LoVo (cell line): ENCODE results near the gene ATG10.
"Not testable (repeated sequence)": the region's sequence is repeated elsewhere in the genome, so short reads cannot be mapped to it uniquely, and the experiment has no call there.

Experiments
- DNase-seq: peaks from one replicate; pipeline ENCODE4 v3.0.0-alpha.2; 2016; ENCODE audit warnings: low spot score

The ATG10 gene

DNA sequence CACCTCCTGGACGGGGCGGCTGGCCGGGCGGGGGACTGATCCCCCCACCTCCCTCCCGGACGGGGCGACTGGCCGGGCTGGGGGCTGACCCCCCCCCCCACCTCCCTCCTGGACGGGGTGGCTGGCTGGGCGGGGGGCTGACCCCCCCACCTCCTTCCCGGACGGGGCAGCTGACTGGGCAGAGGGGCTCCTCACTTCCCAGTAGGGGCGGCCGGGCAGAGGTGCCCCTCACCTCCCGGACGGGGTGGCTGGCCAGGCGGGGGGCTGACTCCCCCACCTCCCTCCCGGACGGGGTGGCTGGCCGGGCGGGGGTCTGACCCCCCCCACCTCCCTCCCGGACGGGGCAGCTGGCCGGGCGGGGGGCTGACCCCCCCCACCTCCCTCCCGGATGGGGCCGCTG lies 11.3 kb downstream of the ATG10 start:
- not testable (repeated sequence) for DNase-seq

DNA sequence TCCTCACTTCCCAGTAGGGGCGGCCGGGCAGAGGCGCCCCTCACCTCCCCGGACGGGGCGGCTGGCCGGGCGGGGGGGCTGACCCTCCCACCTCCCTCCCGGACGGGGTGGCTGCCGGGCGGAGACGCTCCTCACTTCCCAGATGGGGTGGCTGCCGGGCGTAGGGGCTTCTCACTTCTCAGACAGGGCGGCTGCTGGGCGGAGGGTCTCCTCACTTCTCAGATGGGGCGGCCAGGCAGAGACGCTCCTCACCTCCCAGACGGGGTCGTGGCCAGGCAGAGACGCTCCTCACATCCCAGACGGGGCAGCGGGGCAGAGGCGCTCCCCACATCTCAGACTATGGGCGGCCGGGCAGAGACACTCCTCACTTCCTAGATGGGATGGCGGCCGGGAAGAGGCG lies 11.7 kb downstream of the ATG10 start:
- not testable (repeated sequence) for DNase-seq

DNA sequence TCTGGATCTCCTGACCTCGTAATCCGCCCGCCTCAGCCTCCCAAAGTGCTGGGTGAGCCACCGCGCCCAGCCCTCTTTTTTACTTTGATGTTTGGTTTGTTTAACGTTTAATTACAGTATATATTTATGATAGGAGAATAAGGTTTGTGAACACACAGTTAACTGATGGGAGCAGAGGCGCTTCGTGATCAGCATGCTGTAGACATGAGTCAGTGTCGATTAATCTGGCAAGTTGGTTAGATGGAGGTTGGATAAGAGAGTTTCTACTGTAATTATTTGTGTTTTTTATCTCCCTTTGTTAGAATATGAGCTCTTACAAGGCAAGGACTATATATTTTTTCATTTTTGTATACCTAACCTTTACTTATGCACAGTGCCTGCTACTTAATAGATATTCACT lies 14.3 kb downstream of the ATG10 start:
- no peak for DNase-seq

DNA sequence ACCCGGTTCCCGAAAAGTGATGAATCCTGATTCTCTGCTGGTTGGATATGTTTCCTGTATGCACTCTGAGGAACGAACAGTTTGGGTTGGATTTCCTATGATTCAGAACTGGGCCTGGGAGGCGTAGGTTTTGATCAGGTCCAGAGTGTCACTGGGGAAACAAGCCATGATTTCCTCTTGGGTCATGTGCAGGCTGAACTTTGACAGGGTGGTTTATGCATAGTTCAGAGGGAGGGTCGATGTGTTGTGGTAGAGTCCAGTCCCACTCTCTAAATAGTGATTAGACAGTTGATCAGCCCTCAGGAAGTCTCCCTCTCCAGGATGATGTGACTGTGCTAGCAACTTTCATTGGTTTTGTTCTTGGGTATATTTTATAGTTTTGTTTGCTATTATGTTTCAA lies 17.4 kb downstream of the ATG10 start:
- DNase-seq, result no peak

DNA sequence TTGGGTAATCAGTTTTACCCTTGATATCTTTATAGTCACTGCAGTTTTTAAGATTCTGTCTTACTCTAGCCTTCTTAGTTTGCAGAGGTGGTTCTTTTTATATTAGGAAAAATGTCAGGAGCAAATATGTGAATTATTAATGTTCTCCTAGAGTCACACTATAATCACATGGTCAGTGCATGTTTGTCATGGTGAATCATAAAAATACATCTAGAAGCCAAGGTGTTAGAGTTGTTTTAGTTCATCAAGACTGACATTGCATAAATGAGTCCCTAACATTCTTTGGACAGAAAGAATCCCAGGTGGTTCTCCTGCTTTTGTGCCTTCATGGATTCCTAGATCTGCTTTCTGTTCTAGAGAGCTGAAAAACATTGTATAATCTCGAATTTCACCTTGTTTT lies 22.9 kb downstream of the ATG10 start:
- no peak for DNase-seq

DNA sequence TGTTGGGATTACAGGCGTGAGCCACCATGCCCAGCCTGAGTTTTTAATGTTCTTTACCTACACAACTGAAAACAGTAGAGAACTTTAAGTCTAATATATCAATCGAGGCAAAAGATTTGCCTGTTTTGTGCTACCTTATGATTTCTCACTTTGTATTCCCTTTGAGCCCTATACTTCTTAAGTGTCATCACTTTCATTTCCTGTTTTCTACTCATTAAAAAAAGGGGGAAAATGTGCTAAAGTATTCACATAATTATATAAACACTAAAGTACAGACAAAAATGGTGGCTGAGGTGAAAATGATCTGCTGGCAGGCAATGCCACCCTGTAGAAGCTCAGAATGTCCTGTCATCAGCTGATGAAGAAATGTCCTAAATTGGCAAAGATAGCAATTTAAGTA lies 23.6 kb downstream of the ATG10 start:
- DNase-seq, result no peak

DNA sequence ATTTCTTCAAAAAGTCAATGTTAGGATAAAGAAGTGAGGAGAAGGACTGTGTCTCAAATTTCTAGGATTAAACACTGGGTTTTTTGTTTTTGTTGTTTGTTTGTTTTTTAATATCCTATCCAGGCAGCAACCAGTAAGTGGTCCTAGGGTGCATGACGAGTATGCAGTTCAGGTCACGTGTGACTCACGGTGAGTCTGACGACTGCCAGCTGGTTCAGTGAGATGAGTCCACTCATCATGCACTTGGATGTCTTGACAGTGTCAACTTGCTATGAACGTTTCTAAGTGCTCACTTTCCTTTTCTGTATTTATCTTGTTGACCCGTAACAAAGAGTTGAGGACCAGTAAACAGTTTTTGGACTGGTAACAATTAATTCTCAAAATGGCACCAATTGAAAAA lies 32.7 kb downstream of the ATG10 start:
- no peak for DNase-seq

DNA sequence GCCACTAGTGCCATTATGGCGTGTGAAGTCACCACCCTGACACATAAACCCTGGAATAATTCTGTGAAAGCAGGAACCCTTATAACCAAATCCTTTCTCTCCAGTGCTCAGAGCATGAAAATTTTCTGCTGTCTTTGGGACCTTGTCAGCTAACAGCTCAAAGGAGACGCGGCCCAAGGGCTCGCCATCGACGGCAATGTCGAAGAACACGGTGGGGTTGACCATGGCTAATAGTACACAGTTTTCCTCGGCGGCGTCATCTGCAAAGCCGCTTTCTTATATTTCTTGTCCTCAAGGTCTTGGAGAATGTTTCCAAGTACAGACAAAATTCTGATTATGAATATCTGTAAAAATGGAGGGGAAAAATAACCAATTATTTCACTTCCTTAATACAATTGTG lies 38.0 kb downstream of the ATG10 start:
- not testable (repeated sequence) for DNase-seq

DNA sequence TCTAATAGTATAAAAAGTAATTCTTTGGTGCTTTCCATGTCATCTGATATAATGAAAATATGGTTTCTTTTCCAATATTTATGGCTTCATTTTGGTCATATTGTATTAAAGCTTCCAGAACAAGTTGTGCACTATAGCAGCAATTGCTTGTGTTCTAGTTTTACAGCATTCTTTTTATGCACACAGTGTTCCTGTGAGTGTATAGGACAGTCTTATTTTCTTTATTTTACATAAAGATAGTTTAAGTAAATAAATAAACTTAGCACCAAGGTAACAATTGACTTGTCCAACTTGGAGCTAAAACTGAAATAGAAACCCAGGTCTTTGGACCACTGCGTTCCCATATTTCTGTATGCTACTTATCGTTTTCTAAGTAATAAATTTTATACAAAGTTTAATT lies 38.9 kb downstream of the ATG10 start:
- no peak for DNase-seq

DNA sequence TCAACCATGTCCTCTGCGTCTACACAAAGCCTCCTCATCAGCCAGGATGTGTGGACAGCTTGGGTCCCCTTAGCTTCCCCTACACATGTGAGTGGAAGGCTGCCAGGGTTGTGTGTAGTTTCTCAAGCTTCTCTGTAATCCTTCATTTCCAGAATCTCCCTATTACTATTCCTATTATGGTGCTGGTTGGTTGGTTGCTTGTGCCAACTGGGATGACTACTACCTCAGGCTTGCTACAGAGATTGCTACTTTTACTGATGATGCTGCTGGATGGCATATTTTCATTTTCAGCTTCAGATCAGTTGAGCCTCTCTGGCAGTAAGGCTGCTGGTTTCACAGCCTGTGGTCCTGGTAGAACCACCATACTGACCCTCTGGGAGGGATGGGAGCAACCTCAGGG lies 39.9 kb downstream of the ATG10 start:
- no peak for DNase-seq

DNA sequence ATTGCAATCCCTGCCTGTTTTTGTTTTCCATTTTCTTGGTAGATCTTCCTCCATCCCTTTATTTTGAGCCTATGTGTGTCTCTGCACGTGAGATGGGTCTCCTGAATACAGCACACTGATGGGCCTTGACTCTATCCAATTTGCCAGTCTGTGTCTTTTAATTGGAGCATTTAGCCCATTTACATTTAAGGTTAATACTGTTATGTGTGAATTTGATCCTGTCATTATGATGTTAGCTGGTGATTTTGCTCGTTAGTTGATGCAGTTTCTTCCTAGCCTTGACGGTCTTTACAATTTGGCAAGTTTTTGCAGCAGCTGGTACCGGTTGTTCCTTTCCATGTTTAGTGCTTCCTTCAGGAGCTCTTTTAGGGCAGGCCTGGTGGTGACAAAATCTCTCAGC lies 42.8 kb downstream of the ATG10 start:
- not testable (repeated sequence) for DNase-seq

DNA sequence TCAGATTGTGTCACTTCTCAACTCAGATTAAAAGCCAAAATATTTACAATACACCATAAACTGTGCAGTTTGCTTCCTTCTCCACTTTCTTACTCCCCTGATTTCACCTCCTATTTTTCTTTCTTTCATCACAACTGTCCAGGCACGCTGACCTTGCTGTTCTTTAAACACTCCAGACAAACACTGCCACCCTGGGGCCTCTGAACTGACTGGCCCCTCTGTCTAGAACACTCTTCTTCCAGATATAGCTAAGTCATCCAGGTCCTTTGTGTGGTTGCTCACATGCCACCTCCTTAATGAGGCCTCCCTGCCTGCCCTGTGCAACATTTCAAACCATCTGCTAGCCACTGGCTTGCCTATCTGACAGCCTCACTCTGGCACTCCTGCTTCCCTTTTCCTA lies 46.6 kb downstream of the ATG10 start:
- DNase-seq, result no peak

DNA sequence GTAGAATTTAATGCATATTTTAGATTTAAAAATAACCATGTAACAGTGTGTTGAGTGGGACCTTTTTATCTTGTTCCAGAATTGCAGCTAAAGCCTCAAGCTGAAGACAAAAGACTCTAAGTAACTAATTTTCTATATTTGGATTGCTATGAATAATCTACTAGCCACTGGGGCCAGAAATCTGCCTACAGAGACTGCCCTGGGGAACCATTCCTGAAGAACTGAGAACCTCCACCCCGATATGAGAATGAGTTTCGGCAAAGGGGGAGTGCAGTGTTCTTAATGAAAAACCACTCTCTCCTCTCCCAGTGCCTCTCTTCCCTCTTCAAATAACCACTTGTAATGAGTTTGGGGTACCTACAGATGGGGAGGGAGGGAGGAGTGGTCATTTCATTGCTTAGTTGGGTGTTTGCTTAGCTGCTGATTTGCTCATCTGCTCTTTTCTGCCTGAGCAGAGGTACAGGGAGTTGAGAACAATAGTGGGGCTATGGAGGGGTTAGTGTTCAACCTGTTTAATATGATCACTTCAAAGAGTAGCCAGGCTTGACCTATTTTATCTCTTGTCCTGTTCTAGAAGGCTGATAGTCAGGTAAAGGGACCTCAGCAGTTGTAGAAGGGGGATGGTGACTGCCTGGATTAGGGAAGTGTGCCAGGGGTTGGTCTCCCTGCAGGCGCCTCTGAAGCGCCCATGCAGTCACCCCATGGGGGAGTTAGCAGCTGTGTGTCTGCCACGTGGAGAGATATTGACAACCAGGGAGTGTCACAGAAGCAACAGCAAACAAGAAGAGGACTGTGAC lies 47.7 kb downstream of the ATG10 start:
- DNase-seq, result no peak

DNA sequence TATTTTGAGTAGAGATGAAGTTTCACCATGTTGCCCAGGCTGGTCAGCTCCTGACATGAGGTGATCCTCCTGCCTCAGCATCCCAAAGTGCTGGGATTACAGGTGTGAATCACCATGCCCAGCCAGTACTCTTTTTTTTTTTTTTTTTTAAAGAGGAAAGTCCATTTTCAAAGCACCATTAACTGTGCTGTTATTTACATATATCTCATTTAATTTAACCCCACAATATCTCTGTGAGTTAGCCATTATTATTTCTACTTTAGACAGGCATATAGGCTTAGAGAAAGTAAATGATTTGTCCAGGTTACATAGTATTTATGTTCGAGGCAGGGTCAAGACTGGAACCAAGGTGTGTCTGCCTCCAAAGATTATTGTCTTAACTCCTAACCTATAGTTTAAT lies 50.7 kb downstream of the ATG10 start:
- DNase-seq, result no peak

DNA sequence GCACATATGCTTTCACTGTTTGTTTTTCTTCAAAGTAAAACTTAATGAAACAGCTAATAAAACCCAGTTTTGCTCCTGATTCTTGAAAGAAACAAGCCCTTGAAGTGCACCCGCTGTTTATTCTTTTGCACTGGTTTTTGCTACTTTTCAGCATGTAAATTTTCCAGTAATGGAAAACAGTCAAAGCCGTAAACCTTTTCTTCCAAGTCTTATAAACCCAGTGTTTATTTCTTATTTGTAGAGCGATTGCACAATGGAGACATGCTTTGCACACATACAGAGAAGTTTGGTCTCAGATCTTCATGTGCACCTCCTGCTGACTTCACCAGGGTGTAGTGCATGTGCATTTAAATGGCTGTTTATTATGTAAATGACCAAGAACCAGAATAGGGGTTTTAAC lies 51.8 kb downstream of the ATG10 start:
- DNase-seq, result no peak

DNA sequence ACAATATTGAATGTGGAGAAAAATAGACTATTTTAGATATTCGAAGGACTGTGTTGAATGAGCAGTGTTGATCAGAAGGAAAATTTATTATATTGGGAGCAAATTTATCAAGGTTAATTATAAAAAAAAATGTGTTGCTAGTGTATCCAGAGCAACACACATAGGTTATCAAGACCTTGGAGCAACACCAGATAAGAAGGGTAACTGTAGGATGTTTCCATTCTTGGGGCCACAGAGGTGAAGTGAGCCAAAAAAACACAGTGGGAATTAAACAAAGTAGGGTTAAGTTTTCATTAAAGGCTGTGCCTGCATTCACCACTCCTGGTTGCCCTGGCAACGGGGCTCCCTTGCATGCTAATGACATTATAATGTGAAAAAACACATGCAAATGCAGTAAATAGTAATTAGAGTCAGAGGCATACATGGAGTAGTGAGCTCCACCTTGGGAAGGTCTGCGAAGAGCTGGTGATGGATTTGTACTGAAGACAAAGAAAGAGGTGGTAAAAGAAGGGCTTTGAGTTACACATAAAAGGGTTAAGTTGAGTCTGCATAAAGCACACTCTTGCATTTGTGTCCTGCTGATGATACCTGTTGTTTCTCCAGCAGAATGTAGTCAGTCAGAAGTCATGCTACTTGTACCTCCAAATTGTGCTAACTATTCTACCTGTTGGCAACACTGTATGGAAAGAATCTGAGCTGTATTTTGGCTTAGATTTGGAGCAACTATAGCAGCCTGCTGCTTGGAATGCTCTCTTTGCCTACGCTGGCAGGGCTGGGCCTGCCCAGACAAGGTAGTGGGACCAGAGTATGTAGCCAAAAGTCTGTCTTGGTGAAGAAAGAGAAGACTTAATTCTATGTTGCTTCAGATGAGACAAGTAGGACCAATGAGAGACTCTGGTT lies 59.6 kb downstream of the ATG10 start:
- DNase-seq, result no peak

DNA sequence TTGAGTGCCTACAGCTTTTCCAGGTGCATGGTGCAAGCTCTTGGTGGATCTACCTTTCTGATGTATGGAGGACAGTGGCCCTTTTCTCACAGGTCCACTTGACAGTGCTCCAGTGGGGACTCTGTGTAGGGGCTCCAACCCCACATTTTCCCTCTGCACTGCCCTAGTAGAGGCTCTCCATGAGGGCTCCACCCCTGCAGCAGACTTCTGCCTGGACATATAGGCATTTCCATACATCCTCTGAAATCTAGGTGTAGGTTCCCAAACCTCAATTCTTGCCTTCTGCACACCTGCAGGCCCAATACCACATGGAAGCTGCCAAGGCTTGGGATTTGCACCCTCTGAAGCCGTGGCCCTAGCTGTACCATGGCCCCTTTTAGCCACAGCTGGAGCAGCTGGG lies 71.1 kb downstream of the ATG10 start:
- not testable (repeated sequence) for DNase-seq

DNA sequence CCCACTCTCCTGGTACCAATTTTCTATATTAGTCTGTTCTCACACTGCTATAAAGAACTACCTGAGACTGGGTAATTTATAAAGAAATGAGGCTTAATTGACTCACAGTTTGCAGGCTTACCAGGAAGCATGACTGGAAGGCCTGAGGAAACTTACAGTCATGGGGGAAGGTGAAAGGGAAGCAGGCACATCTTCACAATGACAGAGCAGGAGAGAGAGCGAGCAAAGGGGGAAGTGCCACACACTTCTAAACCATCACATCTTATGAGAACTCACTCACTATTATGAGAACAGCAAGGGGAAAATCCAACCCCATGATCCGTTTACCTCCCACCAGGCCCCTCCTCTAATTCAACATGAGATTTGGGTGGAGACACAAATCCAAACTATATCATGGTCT lies 72.2 kb downstream of the ATG10 start:
- no peak for DNase-seq

DNA sequence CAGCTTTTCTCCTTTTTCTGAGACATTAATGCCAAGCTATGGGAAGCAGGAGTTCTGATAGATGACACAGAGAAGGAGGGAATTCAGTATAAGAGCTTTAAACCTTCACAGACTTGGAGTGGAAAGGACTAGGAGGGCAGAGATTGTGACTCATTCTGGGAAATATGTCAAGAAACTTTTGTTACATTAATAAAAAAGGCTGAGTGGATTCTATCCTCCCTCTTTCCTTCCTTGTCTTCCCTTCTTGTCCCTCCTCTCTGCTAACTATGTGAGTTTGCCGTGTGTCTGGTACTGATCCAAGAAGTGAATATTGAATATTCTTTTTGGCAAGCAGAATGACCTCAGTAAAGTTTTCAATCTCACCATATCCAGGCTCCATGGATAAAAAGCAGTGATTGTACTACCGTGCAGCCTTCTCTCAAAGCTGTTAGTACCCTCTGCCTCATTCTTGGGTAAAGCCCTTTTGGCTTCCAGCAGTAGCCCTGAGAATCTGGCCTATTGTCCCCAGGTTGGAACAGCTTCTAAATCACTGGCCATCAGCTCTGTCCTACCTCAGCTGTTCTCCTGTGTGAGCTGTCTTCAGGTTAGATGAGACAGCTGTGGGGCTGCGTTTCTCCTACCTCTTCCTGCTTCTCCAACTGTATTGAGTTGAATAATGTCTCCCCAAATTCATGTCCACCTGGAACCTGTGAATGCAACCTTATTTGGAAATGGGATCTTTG lies 73.9 kb downstream of the ATG10 start:
- no peak for DNase-seq

DNA sequence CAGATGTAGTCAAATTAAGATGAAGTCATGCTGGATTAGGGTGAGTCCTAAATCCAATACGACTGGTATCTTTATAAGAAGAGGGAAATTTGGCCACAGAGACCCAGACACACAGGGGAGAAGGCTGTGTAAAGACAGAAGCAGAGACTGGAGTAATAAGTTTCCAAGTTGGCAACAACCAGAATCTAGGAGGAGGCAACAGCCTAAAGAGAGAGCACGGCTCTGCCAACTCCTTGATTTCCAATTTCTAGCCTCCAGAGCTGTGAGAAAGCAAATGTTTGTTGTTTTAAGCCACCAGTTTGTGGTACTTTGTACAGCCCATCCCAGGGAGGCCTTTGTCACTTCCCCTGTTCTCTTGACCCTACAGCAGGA lies 74.4 kb downstream of the ATG10 start:
- DNase-seq, result no peak

DNA sequence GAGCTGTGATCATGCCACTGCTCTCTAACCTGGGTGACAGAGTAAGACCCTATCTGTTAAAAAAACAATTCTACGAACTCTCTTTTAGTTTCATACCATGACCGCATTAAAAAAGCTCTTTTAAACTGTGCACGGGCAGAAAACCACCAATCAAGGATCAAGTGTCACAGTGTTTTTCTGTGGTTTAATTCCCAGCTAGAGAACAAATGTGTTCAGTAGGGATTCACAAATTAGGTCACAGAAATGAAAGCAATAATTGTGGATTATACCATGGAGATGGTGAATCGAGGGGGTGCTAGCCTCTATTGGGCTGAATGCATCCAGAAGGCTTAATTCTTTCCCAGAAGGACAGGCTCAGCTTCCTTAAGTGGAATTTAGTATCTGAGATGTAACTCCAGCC lies 79.1 kb downstream of the ATG10 start:
- no peak for DNase-seq

DNA sequence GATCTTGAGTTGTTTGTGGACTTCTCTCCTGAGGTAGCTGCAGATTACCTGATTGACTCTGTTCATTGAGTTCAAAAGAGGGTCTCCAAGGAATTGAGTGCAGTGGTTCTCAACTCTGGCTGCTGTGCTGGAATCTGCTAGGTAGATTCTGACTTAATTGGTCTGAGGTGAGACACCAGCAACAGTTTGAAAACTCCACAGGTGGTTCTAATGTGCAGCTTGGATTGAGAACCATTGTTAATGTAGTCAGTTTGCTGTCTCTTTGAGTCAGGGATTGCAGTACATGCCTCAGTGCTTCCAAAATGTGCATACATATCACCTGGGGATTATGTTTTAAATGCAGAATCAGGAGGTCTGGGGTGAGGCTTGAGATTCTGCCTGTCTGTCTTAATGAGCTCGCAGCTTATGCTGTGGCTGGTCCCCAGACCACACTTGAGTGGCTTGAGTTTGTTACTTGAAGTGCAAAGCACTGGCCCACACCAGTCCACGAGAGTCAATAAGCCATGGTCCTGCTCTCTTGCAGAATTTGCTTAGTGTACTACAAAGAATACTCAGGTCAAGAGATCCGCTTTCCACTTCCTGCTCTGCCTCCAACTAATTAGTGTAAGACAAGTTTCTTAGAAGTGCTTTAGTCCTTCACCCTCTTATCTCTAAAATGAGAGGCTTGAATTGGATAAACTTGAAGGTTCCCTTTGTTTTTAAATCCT lies 82.3 kb downstream of the ATG10 start:
- no peak for DNase-seq
